Measurements from ENCODE around the gene SMIM24. TPM values are rescaled to one million over a fixed set of nuclear protein-coding genes. Genes with fewer than 3 reads are reported as not detected.

Gene SMIM24
- total and polyA plus RNA-seq, 7 donors, result 0.10 to 0.53 (median 0.49) TPM; not detected in 4

DNA sequence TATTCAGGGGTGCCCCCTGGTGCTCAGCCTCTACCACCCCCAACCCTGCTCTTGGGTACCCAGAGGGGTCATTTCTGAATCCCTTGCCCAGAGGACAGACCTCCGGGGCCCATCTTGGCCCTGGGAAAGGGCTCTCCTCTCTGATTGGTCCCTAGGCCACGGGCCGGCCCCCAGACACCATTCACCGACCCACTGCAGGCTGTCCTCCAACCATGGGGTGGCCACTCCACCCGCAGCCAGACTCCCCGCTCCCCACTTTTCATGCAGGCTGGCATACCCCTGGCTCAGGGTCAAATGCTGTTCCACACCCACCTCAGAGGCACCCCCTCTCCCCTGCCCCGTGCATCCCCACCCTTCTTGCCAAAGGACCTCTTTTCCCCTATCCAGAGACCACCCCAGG lies 14.8 kb downstream of the SMIM24 start:
- H3K9me3 ChIP-seq, result no peaks in the 10 kb centered on the region
- intact Hi-C loops (cut with DNase I), result no loop called here
- WGBS, 3 donors, result 62 to 75% (median 72%) methylated on average over 6 to 7 of the region's 7 CpGs
- no peaks in the 10 kb centered on the region for H3K27me3 ChIP-seq (ENCODE audit: insufficient read depth in 3 of 3, low read length in 2 of 3)
- ATAC-seq (peak; percentile 14 to 20 (median 16)), DNase-seq (no peak)
- no peak overlapping the region for H3K27ac ChIP-seq
- H3K4me3 ChIP-seq, result no peak overlapping the region
- TF ChIP-seq CTCF (IDR thresholded peaks at IDR 0.05), result no peak
- peaks cover 0 to 31% of the 10 kb centered on the region in 2 donors for H3K36me3 ChIP-seq (ENCODE audit: insufficient read depth in 1 of 2, low read depth in 1 of 2)
- H3K4me1 ChIP-seq, result no peaks in the 10 kb centered on the region

- no peak for TF ChIP-seq CTCF (IDR thresholded peaks at IDR 0.05)
- 68 to 82% (median 69%) methylated on average over 16 to 31 of the region's 31 CpGs for WGBS, 3 donors
- DNase-seq (no peak), ATAC-seq (peak in 2 of 4 donors; percentile 21 to 26)
- Histone ChIP-seq H3K27ac (no peak overlapping the region), H3K9me3 (no peaks in the 10 kb centered on the region), H3K4me3 (no peak overlapping the region), H3K27me3 (ENCODE audit: insufficient read depth in 3 of 3, low read length in 2 of 3) (no peaks in the 10 kb centered on the region), H3K36me3 (ENCODE audit: insufficient read depth in 1 of 2, low read depth in 1 of 2) (peaks cover 0 to 37% of the 10 kb centered on the region in 2 donors), H3K4me1 (peaks cover 3% of the 10 kb centered on the region)
- intact Hi-C loops (cut with DNase I), result no loop called here
Measured at GRCh38 chr19:3464587-3465235, 15.6 kb downstream of the SMIM24 start.

GRCh38 chr19:3463714-3464586 lies 16.4 kb downstream of the SMIM24 start:
- Histone ChIP-seq H3K36me3 (ENCODE audit: insufficient read depth in 1 of 2, low read depth in 1 of 2) (peaks cover 0 to 37% of the 10 kb centered on the region in 2 donors), H3K27ac (no peak overlapping the region), H3K9me3 (no peaks in the 10 kb centered on the region), H3K27me3 (ENCODE audit: insufficient read depth in 3 of 3, low read length in 2 of 3) (no peaks in the 10 kb centered on the region), H3K4me3 (no peak overlapping the region), H3K4me1 (peaks cover 9% of the 10 kb centered on the region)
- ATAC-seq, result no peak
- TF ChIP-seq CTCF (IDR thresholded peaks at IDR 0.05), result no peak
- 78 to 79% (median 79%) methylated on average over 51 to 57 of the region's 57 CpGs for WGBS, 3 donors
- DNase-seq, result no peak
- intact Hi-C loops (cut with DNase I), result no loop called here

- ATAC-seq (no peak), DNase-seq (no peak)
- Histone ChIP-seq H3K9me3 (no peaks in the 10 kb centered on the region), H3K27ac (no peak overlapping the region), H3K4me3 (no peak overlapping the region), H3K4me1 (peaks cover 15% of the 10 kb centered on the region), H3K27me3 (ENCODE audit: insufficient read depth in 3 of 3, low read length in 2 of 3) (no peaks in the 10 kb centered on the region), H3K36me3 (ENCODE audit: insufficient read depth in 1 of 2, low read depth in 1 of 2) (peaks cover 0 to 37% of the 10 kb centered on the region in 2 donors)
- WGBS, 3 donors, result 78 to 79% (median 78%) methylated on average over 47 to 58 of the region's 58 CpGs
- intact Hi-C loops (cut with DNase I), result no loop called here
- TF ChIP-seq CTCF (IDR thresholded peaks at IDR 0.05), result no peak
Measured at GRCh38 chr19:3462991-3463713, 17.2 kb downstream of the SMIM24 start.
